HK-2 (cell line): ENCODE measurements around the gene CLCN2.
A peak's percentile ranks its signal among the peaks of the same experiment; 100 is the strongest.

Experiments used
- DNase-seq: peaks from one replicate; pipeline ENCODE4 v3.0.0-alpha.2; 2018; ENCODE audit not compliant: unreplicated experiment

The CLCN2 gene

DNA sequence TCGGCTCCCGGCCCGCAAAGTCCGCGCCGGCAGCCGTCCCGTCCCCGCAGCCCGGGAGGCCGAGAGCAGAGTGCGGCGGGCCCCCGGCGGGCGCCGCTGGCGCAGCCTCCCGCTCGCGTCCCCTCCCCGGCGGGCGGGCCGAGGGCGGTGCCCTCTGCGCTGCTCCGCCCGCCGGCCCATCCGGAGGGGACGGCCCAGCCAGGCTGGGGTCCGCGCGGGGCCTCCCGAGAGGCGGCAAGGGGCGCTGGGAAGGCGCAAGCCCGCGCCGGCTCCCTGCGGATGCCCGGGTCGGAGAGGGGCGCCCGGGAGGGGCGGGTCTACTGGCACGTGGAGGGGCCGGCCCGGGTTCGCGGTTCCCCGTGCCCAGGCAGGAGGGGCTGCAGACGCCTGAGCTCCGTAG is at the start of gene CLCN2, which contains the start of gene POLR2H:
Gene CLCN2 (minus strand): TSS at position 74 of the 400 bp plus-strand sequence. CDS start 126 bp downstream, outside the sequence.
Gene POLR2H (plus strand): TSS at position 179 of the 400 bp plus-strand sequence. CDS start 1,783 bp downstream, outside the sequence.
- peak; percentile 76 for DNase-seq

DNA sequence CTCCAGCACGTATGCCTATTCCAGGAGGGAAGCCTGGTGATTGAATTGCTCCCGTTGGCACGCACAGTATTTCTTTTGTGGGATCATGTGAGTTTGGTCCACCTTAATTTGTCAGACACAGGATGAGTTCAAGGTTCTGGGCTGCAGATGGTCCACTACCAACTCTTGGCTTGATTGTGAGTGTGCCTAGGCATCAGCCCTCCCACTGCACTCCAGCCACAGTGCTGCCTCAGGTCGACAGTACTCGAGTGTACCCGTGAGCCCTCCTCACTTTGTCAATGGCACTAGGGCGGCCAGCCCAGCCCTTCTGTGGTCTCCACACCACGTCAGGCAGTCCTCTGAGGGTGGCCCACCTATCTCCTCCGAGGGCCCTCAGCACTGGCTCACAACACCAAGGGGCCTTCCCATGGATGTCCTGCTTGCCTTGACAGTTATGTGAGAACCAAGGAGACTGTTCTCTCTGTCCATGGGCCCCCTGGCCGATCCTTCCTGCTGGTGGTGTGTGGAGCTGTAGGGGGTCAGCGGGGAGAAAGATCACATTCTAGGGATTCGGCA is 48.6 kb upstream of the CLCN2 start:
- no peak for DNase-seq

DNA sequence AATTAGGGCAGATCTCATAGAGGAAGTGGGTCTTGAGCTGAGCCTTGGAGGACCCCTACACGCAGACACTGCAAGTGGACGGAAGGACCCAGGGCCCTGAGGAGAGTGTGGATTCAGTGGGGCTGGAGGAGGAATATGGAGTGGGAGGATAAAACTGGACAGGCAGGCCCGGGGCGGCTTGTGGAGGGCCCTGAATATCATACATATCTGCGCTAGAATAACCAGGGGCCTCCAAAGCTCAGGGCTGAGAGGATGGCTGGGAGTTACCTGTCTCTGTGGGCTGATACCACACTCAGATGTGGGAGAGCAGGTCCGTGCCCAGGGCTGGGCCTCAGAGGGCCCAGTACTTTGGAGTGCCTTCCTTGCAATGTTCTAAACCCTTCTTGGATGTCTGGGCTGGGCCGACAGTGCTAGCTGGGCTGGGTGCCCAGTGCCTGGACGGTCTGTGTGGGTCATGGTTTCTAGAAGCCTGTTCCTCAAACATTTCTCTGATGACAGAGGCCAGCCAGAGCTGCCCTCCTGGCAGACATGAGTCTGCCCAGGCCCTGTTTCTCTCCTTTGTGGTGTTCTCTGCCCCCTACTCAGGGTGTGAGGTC is 48.0 kb upstream of the CLCN2 start:
- DNase-seq: no peak

DNA sequence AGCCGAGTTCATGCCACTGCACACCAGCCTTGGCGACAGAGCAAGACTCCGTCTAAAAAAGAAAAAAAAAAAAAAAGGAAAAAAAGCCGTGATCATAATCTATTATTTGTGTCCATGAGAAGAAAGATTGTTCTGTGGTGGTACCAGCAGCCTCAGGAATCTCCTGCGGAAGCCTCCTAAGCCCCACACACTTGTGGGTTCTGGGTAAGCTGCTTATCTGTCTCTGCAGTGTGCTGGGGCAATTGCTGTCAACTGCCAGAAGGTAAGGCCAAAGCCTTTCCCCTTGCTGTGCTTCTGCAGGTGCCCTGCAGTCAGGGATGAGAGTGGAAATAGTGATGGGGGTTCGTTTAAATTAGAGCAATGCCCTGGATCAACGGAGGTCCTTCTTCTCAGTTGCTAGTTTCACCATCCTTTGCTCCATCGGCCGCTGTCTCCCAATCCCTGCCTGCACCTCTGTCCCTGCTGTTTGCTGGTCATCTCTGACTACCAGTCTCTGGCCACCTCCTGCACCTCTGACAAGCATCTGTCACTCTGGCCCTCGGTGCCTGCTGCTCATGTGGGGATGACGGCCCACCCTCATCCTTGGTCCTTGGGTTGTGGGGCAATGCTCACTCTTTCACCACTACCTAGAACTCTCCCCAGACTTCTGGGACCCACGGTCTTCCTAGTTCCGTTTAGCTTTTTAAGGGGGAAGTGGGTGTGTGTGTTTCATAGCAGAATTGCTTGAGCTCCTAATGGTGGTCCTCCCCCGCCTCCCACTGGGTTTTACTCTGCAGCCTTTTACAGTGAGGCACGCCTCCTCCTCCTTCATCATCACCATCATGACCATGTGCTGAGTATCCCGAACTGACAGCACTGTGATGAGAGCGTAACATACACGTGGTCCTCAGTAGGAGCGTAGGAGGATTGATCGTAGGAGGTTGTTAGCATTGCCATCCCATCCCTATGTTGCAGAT is 43.9 kb upstream of the CLCN2 start:
- DNase-seq: no peak

DNA sequence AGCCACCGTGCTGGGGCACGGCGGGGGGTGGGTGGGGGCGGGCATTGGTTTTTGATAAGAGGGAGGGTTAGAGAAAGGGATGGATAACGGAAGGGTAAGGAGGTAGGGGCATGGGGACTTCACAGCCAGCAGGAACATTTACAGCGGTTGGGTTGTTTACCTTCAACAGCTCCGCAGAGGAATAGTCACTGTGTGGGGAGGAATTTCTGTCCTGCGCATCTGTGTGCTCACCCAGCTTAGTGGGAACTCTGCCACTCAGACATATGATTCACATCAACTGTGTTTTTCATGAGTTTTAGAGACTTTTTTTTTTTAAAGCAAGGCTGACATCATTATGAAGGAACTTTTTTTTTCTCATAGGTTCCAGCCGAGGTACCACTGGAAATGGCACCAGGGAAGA is 38.0 kb upstream of the CLCN2 start:
- DNase-seq: peak; percentile 31

DNA sequence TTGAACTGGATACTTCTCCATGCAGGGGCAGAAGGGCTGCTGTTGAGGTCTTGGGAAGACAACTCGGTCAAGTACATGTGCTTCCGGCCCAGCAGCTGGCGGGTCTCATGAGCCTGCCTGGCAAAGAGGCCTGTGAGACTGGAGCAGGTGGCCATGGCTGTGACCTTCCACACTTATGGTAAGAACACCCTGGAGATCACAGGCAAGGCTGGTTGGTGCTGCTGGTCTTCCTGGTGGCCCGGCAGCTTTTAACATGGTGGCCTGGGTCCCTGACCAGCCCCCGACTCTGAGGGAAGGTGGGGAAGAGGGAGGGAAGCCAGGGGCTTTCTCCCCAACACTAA is 33.9 kb upstream of the CLCN2 start:
- DNase-seq: no peak

DNA sequence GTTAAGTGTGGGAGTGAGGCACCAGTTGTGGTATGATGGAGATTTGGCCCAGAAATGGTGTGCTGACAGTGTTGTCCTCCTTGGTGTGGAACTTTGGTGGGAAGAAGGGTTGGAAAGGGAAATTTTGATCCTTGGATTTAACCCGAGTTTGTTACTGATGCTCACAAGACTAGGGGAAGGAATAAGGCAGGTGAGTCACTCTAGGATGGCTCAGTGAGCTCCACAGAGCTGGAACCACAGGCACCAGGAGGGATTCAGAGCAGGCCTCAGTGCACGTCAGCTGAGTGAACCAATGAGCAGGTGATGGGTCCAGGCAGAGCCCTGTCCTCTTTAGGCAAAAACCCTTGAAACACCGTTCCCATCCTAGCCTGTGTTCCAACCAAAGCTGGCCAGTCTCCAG is 29.9 kb upstream of the CLCN2 start:
- DNase-seq: no peak

DNA sequence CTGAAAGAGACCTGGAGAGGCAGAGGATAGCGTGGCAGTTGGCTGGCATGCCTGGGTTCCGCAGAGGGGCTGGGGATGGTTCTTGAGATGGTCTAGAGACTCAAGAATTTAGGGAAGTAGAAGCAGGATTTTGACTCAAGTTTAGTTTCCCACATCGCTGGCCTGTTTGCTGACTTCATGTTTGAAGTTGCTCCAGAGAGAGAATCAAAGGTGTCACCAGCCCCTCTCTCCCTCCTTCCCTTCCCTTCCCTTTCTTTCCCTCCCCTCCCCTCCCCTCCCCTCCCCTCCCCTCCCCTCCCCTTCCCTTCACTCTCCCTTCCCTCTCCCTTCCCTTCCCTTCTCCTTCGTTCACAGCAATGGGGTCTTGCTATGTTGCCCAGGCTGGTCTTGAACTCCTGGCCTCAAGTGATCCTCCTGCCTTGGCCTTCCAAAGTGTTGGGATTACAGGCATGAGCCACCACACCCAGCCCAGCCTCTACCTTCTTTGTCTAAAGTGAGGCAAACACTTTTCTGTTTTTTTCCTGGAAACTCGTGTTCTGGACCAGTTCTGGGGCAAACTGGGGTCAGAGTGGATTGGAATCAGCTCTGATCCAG is 28.6 kb upstream of the CLCN2 start:
- DNase-seq: no peak

DNA sequence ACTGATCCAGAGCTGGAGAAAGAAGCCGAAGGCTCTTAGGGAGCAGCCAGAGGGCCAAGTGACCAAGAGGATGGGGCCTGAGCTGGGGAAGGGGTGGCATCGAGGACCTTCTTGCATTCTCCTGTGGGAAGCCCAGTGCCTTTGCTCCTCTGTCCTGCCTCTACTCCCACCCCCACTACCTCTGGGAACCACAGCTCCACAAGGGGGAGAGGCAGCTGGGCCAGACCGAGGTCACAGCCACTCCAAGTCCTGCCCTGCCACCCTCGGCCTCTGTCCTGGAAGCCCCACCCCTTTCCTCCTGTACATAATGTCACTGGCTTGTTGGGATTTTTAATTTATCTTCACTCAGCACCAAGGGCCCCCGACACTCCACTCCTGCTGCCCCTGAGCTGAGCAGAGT is 28.0 kb upstream of the CLCN2 start:
- DNase-seq: no peak

DNA sequence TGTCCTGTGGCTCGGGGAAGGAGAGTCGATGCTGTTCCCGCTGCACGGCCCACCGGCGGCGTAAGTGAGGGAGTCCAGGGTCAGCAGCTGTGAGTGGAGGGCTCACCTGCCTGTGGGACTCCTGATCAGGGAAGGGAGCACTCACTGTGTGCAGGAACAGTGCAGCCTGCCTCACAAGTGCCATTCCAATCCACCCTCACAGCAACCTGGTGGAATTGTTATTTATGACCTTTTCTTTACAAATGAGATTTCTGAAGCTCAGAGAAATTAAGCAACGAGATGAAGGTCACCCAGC is 27.5 kb upstream of the CLCN2 start:
- DNase-seq: no peak

DNA sequence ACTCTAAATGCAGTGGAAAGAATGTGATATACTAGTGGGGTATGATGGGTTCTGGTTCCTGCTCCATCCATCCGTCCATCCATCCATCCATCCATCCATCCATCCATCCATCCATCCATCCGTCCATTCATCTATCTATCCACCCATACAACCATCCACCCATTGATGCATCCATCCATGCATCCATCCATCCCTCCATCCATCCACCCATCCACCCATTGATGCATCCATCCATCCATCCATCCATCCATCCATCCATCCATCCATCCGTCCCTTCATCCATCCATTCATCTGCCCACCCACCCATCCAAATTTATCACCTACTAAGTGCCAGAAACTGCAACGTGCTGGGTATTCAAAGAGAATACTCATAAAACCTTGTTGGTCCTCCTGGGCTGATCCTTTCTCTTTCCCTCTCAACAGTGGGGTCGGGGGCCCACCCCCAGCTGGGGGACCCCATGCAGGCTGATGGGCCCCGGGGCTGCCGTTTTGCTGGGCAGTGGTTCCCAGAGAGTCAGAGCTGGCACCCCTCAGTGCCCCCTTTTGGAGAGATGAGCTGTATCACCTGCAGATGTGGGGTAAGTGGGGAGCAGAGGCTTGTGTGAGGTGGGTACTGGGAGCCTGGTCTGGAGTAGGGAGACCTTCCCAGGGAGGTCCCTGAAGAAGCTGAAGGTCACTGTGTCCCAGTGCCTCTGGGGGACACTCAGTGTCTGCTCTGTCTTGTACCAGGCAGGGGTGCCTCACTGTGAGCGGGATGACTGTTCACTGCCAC is 26.9 kb upstream of the CLCN2 start:
- DNase-seq: no peak

DNA sequence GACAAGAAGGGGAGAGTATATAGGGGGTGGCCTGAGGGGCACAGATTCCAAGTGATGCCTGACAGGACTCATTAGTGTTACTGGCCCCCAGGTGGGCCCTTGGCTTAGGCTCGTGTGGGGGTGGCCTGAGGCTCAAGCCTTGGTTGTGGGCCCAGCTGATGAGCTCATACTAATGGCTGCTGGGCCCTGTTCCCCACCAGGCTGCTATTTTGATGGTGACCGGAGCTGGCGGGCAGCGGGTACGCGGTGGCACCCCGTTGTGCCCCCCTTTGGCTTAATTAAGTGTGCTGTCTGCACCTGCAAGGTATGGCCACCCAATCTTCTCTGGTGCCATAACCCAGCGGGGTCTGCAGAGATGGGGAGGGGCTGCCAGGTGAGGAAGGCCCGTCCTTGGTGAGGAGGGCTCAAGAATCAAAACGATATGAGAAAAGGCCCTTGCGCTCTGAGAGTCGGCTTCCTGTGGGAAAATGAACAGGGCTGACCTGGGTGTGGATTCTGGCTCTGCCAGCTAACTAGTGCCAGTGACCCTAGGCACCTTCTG is 25.8 kb upstream of the CLCN2 start:
- DNase-seq: no peak

DNA sequence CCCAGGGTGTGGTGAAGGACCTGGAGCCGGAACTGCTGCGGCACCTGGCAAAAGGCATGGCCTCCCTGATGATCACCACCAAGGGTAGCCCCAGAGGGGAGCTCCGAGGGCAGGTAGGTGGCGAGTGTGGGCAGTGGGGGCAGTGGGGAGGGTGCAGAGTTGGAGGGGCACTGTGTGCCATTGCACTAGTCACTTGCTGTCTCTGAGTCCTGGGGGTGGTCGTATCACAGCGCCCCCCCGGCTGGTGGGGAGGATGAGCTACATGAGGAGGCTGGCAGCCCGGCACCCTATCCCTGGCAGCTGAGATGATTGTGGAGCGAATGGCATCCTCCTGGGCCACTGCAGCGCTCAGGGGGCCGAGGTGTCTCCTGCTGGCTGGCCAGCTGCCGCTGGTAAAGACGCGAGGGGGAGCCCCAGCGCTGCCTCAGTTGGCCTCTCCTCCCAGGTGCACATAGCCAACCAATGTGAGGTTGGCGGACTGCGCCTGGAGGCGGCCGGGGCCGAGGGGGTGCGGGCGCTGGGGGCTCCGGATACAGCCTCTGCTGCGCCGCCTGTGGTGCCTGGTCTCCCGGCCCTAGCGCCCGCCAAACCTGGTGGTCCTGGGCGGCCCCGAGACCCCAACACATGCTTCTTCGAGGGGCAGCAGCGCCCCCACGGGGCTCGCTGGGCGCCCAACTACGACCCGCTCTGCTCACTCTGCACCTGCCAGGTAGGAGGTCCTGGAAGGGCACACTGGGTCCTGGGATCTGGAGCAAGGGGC is 24.8 kb upstream of the CLCN2 start:
- DNase-seq: no peak

DNA sequence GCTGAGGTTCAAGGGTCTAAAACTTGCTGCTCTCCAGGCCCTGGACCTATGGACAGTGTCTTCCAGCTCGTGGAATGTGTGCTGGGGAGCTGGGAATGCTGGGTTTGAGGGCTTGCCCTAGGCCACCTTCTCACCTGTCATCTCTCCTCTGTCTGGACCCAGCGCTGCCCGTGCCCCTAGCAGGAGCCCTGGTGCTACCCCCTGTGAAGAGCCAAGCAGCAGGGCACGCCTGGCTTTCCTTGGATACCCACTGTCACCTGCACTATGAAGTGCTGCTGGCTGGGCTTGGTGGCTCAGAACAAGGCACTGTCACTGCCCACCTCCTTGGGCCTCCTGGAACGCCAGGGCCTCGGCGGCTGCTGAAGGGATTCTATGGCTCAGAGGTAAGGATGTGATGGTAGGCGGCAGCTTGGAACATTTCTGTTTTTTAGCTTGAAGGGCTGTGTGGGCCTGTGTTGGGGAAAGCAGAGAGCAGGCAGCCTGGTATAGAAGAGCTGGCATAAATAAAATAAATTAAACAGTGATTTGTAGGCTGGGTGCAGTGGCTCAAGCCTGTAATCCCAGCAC is 23.5 kb upstream of the CLCN2 start:
- no peak for DNase-seq

DNA sequence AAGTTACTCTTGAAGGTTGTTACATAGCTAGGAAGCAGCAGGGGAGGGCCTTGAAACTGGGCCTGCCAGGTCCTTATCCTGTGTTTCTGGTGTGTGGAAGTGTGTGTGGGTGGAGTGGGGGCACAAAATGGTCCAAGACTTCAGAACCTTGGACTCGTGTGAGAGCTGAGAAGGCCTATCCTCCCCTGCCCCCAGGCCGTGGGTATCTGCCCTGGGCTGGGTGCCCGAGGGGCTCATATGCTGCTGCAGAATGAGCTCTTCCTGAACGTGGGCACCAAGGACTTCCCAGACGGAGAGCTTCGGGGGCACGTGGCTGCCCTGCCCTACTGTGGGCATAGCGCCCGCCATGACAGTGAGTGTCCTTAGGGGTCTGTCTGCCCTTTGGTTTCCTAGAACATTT is 22.9 kb upstream of the CLCN2 start:
- DNase-seq: no peak

DNA sequence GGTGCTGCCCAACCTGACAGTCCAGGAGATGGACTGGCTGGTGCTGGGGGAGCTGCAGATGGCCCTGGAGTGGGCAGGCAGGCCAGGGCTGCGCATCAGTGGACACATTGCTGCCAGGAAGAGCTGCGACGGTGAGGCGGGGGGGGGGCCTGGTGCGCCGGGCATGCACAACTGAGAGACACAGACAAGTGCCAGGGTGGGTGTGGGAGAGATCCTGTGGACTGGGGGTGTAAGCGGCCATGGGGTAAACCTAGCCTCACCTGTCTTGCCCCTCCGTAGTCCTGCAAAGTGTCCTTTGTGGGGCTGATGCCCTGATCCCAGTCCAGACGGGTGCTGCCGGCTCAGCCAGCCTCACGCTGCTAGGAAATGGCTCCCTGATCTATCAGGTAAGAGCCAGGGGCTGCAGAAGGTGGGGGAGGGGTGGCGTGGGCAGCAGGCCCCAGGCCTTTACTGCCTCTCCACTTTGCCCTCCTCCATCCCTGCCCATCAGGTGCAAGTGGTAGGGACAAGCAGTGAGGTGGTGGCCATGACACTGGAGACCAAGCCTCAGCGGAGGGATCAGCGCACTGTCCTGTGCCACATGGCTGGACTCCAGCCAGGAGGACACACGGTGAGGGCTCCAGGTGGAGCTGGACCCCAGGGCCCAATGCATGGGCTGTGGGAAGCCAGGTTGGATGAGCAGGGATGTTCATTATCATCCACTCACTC is 21.8 kb upstream of the CLCN2 start:
- no peak for DNase-seq

DNA sequence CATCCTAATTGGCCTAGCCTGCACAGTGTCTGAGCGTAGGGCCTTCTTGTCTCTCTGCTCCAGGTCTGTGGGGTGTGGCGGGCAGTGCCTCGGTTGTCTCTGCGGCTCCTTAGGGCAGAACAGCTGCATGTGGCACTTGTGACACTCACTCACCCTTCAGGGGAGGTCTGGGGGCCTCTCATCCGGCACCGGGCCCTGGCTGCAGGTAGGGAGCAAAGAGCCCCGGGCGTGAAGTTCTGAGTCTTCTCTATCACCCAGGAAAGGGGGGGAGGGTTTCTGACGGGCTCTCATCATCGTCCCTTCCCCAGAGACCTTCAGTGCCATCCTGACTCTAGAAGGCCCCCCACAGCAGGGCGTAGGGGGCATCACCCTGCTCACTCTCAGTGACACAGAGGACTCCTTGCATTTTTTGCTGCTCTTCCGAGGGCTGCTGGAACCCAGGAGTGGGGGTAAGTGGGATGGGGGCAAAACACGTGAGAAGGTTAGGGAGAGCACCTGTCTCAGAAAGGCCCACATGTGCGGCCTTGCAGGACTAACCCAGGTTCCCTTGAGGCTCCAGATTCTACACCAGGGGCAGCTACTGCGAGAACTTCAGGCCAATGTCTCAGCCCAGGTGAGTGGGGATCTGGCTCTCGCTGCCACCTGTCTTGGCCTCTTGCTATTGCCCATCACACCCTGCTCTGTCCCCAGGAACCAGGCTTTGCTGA is 21.1 kb upstream of the CLCN2 start:
- DNase-seq: no peak

DNA sequence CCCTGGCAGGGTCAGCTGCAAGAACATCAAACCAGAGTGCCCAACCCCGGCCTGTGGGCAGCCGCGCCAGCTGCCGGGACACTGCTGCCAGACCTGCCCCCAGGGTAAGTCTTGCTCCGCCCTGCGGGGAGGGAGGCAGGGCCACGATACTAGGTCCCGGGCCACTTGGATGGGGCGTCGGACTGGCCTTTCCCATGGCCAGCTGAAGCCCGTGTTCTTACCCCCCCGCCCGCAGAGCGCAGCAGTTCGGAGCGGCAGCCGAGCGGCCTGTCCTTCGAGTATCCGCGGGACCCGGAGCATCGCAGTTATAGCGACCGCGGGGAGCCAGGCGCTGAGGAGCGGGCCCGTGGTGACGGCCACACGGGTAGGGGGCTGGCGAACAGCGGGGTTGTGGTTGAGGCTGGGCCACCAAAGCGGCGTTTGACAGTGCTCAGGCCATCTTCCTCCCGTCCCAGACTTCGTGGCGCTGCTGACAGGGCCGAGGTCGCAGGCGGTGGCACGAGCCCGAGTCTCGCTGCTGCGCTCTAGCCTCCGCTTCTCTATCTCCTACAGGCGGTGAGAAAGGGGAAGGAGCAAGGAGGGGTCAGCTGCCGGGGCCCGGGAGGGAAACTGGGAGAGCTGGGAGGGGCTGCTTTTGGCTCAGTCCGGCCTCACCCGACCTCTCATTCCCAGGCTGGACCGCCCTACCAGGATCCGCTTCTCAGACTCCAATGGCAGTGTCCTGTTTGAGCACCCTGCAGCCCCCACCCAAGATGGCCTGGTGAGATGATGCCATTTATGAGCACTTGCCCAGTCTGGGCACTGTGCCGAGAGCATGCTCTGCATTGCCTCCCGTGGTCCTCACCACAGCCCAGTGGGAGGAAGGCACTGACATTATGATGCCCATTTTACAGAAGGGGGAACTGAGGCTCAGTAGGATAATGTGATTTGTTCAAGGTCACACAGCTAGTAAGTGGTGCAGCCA is 20.1 kb upstream of the CLCN2 start:
- no peak for DNase-seq
